GM21825 (cell line): ENCODE measurements around the gene USP25.

Experiments used
- ATAC-seq: cut with Tn5 transposase; IDR thresholded peaks from one replicate; pipeline ENCODE4 v1.9.1; 2021; ENCODE audit warnings: mild to moderate bottlenecking, moderate library complexity; ENCODE audit not compliant: unreplicated experiment

USP25 gene

GRCh38 chr21:15755125-15755524 lies 25.3 kb downstream of the USP25 start:
- ATAC-seq, result no peak

- ATAC-seq, result no peak
Measured at GRCh38 chr21:15759469-15759868, 29.7 kb downstream of the USP25 start.

- ATAC-seq, result no peak
Measured at GRCh38 chr21:15761507-15762100, 31.8 kb downstream of the USP25 start.

GRCh38 chr21:15763359-15763758 lies 33.6 kb downstream of the USP25 start:
- ATAC-seq, result no peak

- no peak for ATAC-seq
Measured at GRCh38 chr21:15764878-15765277, 35.1 kb downstream of the USP25 start.

- ATAC-seq, result no peak
Measured at GRCh38 chr21:15766952-15767603, 37.3 kb downstream of the USP25 start.

GRCh38 chr21:15768045-15768601 lies 38.3 kb downstream of the USP25 start:
- no peak for ATAC-seq

- ATAC-seq, result no peak
Measured at GRCh38 chr21:15768853-15769252, 39.1 kb downstream of the USP25 start.

- no peak for ATAC-seq
Measured at GRCh38 chr21:15771311-15771710, 41.5 kb downstream of the USP25 start.

- no peak for ATAC-seq
Measured at GRCh38 chr21:15772654-15773053, 42.9 kb downstream of the USP25 start.

- ATAC-seq, result no peak
Measured at GRCh38 chr21:15774590-15774989, 44.8 kb downstream of the USP25 start.

GRCh38 chr21:15775291-15775690 lies 45.5 kb downstream of the USP25 start:
- no peak for ATAC-seq

GRCh38 chr21:15775981-15776380 lies 46.2 kb downstream of the USP25 start:
- no peak for ATAC-seq

- ATAC-seq, result no peak
Measured at GRCh38 chr21:15776818-15777217, 47.0 kb downstream of the USP25 start.

- ATAC-seq, result no peak
Measured at GRCh38 chr21:15781986-15782385, 52.2 kb downstream of the USP25 start.

GRCh38 chr21:15788847-15789523 lies 59.2 kb downstream of the USP25 start:
- no peak for ATAC-seq

- no peak for ATAC-seq
Measured at GRCh38 chr21:15793109-15793508, 63.3 kb downstream of the USP25 start.

- no peak for ATAC-seq
Measured at GRCh38 chr21:15793550-15794235, 63.9 kb downstream of the USP25 start.

- no peak for ATAC-seq
Measured at GRCh38 chr21:15794277-15794912, 64.6 kb downstream of the USP25 start.

- no peak for ATAC-seq
Measured at GRCh38 chr21:15795533-15795932, 65.8 kb downstream of the USP25 start.
